Stimulated activated CD4-positive, alpha-beta T cell treated with anti-CD3 and anti-CD28 coated beads, Interleukin-1b, Interleukin-23, amount 100 ng/mL, for 48 hours (primary cell): ENCODE measurements around the gene PNLIPRP2.

ENCODE experiments used
- DNase-seq: peaks from one replicate; pipeline ENCODE4 v3.0.0-alpha.2; 2020

PNLIPRP2 gene

GRCh38 chr10:116686632-116687031 is 65.9 kb downstream of the PNLIPRP2 start:
- DNase-seq, result no peak

DNA sequence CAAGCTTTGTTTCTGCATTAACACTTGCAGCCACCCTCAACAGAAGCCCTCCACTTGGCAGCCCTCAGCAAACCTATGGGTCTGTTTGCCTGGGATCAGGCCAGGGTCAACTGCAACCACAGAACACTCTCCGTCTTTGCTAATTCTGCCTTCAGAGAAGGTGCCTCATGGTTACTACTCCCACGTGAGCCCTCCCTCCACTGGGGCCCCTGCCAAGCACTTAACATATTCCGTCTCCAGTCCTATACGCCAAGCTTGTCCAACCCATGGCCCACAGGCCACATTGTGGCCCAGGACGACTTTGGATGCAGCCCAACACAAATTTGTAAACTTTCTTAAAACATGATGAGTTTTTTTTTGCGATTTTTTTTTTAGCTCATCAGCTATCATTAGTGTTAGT is 66.9 kb downstream of the PNLIPRP2 start:
- DNase-seq, result no peak

DNA sequence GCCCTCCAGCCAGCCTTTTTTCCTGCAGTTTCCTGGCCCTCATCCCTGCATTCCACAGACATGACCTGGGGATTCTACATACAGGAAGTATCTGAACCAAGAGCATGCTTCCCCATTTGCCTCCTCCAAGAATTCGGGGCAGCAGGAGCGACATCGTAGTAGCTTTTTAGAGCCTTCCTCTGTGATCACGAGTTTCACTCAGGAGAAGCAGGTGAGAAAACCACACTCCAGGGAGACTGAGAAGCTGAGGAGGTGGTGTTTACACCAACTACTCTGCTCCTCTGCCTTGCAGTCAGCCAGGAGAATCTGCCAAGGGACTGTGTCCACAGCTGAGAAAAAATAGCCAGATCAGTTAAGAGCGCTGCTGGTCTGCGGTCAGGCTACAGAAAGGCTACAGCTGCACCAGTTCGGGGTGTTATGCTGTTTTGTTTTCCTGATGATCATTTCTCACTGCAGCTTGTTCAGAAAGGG is 67.5 kb downstream of the PNLIPRP2 start:
- DNase-seq, result no peak

DNA sequence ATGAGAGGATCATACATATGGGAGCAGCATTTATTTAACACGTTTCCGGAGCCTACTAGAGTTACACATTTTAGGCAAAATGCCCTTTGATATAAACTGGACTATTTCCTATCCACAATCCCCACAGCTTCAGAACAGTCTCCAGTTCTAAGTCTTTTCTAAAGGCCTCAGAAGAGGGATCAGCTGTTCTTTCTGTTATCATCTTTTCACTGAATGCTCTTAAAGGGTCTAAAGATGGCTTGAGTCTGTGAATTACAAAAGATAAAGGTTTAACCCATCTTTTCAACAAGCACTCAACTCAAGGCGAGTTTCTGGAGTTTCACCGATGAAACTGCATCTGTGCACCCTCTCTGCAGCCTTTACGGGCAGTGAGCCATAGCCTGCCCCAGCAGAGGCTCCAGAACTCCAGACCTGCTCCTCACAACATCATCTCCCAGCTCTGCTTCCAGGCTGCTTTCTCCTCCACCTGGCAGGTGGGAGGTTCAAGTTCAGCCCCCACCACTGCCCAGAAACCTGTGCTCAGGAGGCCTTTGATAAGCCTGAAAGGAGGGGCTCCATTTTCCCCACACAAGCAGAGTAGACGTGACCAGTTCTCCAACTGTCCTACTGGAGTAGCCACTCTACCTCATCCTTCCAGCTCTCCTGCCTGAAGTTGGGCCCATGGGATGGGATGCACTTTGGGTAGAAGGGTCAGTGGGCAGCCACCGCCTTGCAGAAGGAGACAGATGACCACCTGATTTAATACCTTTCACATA is 68.2 kb downstream of the PNLIPRP2 start:
- DNase-seq, result no peak

DNA sequence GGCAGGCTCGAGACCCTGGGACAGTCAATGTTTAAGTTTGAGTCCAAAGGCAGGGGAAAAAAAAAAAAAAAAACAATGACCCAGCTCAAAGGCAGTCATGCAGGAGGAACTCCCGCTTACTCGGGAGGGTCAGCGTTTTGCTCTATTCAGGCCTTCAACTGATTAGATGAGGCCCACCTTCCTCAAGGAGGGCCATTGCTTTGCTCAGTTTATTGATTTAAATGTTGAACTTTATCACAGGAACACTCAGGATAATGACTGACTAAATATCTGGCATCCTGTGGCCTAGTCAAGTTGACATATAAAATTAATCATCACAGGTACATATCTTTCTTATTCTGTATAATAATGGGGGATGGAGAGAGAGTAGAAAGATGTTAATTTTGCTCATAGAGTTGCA is 69.0 kb downstream of the PNLIPRP2 start:
- DNase-seq, result no peak

DNA sequence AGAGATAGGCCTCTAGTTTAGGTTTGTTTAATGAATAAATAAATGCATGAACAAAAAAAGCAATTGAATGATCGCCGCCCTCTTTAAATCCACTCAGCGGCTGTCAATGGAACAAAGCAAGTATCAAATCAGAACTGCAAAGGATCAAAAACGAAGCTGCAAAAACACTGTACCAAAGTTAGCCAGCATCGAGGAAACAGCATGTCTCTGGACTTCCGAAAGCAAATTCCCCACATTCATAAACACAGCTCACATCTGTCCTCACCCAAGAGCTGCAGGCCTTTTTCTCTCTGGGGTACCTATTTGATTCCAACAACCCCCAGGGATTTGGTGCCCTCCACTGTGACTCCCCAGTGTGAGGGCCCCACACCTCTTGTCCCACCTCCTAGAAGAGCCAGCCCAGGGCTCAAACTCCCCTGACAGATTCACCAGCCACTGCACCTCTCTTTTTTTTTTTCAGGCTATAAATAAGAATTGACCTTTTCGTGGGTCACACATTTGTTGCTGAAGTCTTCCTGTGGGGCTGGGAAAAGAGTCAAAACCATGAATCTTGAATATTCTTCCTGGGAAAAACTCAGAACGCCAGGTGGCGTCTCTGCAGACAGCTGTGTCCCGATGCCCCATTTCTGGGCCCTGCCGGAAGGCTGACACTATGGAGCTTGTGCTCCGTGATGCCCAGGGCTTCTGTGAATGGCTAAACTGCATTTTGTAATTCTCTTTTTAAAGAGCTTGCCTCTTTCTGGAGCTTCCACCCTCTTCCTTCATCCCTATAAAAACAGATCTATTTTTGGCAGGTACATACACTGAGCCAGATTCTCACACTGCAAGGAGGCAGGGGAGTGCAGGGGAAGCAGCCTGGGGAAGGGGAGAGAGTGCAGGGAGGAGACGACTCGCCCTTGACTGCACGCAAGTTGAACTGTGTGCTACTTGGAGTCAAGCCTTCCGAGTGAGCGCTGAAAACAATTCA is 69.9 kb downstream of the PNLIPRP2 start:
- no peak for DNase-seq

- DNase-seq, result no peak
Observed at GRCh38 chr10:116691635-116692034, 70.9 kb downstream of the PNLIPRP2 start.

GRCh38 chr10:116692225-116692624 is 71.5 kb downstream of the PNLIPRP2 start:
- no peak for DNase-seq

DNA sequence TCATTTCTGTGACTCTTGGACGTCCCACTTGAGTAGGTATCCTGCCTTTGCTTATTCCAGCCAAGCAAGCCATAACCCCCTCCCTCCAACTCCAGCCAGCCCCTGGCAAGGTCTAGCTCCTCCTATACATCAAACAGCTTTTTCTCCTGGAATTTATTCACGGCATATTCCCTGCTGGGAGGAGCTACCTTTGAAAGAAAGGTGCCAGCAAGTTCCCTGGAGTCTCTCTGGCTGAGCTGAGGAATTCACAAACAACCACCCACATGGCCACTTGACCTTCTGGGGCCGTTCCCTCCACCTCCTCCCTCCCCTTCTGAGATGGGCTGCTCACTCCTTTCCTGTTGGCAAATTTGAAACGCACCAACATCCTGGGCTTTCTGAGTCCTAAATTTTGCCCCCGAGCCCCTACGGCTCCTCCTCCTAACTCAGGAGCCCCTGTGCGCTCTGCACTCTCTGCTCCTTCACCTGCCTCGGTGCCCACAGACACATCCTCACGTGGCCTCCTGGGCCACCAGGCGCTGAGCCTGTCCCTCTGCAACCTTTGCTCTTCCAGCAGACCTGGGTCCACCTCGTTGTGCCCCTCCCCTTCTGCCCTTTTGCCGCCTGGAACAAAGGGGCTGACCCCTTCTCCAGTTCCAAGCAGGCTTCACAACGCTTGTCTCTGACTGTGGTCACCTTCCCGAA is 73.6 kb downstream of the PNLIPRP2 start:
- DNase-seq, result no peak
